HL-60/S4 treated with retinoic acid at 250 ng/mL for 4 days and 3 days (cell line): ENCODE data around the gene SEMA6B.
"Not testable (repeated sequence)": the region's sequence is repeated elsewhere in the genome, so short reads cannot be mapped to it uniquely, and the experiment has no call there.

Source experiments
- in situ Hi-C: fragments of 300-500 bp; cut with MboI; formaldehyde crosslinking; loops from 2 replicates; pipeline ENCODE4 v1.7.0; 2022; ENCODE audit warnings: low sequenced_read_pairs

The SEMA6B gene

DNA sequence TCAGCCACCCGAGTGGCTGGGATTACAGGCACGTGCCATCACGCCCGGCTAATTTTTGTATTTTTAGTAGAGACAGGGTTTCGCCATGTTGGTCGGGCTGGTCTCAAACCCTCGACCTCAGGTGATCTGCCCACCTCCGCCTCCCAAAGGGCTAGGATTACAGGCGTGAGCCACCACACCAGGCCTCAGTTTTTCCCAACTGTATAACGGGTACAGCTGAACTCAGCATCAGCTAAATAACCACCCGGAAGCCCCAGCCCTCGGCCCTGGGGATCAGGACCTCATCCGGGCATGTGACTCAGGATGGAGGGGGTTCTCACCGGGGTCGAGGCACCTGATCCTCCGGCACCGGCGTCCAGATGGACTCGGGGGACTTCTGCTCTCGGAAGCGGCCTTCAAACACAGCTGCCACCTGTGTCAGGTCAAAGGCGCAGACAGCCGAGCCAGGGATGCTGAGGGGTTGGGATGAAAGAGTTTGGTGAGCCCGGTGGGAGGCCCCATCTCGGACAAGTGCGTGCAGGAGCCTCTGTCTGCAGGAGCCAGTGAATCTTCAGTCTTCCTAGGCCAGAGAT lies 8.9 kb downstream of the SEMA6B start:
- in situ Hi-C loops, result no loop called here

DNA sequence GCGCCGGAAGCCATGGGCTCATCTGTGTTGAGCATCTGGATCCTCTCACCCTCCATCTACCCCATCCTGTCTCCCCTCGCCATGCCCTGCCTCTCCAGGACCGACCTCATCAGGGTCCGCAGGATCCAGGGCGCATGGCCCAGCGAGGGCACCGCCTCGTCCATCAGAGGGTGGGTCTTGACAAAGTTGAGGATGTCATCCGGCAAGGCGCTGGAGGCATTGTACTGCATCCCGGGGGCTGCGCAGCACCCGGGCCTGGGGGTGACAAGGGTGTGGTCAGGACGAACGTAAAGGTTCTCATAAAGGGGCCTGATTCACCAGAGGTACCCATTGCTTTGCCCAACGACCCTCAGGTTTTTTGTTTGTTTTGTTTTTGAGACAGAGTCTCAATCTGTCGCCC lies 9.5 kb downstream of the SEMA6B start:
- in situ Hi-C loops, result no loop called here

DNA sequence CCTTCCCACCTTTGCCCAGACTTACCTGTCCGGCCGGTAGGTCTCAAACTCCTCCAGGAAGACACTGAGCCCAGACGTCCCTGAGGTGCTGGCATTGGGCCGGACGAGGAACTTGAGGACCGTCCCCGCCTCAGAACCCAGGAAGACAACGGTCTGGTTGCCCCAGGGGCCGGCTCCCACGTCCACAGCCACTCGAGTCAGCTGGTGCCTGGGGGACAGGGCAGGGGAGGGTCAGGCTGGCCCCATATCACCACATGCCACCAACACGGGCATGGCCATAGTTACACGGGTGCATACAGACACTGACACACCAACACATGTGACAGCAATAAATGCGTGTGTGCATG lies 11.3 kb downstream of the SEMA6B start:
- in situ Hi-C loops, result no loop called here

DNA sequence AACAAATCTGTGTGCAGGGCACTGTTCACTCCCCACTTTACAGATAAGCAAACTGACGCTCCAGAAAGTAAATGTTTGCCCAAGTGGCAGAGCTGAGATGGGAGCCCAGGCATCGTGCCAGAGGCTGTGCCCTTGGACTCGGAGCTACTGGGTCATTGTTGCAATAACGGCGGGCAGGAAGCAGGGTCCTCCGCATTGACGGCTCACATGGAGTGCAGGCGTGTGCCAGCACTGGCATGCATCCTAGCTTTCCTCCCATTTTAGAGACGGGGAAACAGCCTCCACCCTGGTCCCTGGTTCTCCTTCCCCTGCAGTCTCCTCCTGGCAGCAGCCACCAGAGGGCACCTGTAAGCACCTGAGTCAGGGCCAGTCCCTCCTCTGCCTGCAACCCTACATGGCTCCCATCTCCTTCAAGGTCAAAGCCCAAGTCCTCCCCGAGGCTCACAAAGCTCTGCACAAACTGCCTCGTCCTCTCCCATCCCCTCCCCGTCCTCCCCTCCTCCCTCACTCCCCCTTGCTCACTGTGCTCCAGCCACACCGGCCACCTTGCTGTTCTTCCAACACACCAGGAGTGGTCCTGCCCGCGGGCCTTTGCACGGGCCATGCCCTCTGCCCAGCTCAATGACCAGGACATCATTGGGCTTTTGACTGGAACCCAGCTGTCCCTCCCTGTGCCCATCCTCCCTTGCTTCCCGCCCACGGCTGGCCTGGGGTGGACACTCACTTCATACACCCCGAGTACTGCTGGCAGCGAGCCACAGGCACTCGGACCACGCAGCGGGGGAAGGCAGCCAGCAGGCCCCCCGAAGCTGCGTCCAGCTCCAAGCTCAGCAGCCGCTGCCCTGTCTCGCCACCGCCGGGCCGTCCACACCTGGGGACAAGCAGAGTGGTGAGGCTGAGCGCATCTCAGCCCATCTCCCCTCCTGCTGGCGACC lies 11.9 kb downstream of the SEMA6B start:
- in situ Hi-C loops, result no loop called here

DNA sequence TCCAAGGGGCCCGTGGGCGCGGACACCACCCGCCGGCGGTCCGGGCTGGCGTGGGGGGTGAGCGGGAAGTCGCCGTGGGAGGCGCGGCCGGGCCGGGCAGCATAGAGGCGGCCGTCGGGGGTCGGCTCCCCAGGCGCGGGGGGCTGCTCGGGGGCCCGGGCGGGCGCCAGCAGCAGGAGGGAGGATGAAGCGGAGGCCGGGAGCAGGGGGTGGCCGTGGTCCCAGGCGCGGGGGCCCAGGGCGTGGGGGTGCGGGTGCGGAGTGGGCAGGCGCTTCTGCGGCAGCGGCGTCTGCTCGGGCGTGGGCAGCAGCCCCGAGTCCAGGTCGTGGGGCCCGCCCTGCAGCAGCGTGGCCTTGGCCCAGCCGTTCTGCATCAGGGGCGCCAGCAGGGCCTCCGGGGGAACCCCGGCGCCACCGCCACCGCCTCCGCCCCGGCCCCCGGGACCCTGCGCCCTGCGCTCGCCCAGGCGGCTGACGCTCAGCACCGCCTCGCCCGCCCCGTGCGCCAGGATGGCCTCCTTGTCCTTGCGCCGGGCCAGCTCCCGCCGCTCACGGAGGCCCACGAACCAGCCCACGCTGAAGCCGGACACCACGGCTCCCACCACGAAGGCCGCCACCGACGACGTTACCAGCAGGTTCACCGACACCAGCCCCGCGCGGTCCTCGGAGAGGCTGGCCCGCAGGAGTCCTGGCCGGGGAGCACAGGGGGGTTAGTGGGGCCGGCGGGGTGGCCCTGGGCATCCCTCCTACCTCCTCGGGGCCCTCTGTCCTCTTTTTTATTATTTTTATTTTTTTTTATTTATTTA lies 15.4 kb downstream of the SEMA6B start:
- in situ Hi-C loops, result no loop called here

DNA sequence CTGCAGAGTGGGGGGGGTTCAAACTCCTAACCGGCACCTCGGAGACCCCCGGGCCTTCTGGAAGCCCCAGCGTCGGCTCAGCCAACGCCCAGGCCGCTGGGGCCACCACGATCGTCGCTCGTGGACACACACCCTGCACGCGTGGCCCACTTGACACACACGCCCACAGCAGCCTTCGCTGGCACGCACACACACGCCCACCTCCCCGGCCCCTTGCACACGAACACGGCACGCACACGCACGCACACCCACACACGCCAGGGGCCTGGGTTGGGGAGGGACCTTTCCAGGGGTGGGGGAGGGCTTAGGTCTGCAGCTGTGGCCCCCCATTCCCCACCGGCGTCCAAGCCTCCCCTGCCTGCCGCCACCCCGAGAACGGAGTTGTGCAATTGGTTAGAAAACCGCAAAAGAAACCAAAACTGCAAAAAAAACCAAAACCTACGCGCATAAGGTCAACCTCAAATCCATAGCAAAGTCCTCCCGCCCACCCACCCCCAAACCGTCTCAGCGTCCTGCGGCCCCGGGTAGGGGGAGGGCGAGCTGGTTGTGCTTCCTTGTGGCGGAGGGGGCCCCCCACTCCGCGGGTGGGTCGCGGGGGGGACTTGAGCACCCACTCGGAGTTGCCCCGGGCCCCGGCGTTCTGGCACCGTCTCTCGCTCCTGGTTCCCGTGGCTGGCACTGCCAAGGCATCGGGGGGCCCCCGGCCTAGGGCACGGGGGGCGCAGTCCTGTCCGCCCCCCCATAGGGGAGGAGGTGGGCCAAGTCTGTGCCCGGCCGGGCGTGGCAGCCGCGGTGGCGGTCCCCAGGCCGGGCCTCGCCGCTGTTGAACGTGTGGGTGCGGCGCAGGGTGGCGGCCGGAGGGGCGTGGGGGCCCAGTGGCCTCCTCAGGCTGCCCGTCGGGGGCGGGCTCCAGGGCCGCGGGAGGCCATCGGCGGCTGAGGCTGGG lies 16.3 kb downstream of the SEMA6B start:
- in situ Hi-C loops, result no loop called here

DNA sequence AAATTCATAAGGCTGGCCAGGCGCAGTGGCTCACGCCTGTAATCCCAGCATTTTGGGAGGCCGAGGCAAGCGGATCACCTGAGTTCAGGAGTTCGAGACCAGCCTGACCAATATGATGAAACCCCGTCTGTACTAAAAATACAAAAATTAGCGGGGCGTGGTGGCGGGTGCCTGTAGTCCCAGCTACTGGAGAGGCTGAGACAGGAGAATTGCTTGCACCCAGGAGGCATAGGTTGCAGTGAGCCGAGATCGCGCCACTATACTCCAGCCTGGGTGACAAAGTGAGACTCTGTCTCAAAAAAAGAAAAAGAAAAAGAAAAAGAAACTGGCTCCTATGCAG lies 17.7 kb downstream of the SEMA6B start:
- in situ Hi-C loops, result not testable (repeated sequence)

DNA sequence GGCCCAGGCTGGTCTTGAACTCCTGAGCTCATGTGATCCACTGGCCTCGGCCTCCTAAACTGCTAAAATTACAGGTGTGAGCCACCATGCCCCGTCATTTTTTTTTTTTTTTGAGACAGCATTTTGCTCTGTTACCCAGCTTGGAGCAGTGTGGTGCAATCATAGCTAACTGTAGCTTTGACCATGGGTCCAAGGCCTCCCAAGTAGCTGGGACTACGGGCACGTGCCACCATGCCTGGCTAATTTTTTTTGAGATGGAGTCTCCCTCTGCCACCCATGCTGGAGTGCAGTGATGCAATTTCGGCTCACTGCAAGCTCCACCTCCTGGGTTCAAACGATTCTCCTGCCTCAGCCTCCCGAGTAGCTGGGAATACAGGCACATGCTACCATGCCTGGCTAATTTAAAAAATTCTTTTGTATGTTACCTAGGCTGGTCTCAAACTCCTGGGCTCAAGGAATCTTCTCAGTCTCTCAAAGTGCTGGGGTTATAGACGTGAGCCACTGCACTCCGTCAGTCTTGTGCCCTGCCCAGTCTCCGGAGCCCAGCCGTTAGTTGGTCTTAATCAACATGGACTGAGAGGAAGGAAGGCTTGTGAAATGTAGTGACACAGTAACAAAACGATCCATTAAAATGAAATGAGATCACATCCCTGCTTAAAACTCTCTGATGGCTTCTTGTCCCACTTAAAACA lies 18.2 kb downstream of the SEMA6B start:
- in situ Hi-C loops, result no loop called here

DNA sequence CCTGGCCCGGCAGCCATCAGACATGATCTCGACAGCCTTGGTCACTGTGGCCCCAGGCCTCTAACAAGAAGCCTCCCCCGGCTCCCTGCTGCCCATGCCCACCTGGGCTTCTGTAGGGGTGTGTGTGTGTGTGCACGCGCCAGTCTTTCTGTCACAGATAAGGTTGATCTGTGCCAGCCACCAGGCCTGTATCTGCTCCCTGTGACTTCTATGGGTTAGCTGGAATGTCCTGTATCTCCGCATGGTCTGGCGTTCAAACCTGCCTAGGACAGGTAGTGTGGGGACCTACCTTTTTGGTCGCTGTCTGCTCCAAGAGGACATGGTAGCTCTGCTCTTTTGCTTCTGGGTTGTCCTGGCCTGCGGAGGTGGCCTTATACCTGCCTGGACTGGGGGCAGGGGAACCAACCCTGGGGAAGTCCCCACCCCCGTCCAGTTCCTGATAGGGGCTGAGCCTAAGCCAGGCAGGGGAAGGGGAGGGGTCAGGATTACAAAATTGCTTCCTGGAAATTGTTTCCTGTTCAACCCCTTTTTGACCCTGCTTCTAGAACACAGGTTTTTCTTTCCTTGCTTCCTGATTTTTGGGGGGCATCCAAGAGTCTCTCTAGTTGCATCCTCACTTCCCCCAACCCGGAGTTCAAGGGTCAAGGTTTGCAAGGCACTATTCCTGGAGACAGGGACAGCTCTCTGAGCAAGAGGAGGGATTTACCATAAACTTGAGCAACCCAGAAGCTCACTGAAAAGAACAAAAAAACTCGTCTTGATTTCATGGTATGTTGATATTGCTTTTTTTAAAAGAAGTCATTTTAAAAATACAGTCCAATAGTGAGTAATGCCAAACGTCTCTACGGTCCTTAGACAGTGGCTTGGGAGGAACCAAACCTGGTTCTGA lies 19.5 kb downstream of the SEMA6B start, which contains the start of gene LRG1:
Gene LRG1 (minus strand): TSS at position 344 of the 889 bp plus-strand sequence. CDS start 23 bp downstream, at position 321.
- in situ Hi-C loops, result no loop called here

DNA sequence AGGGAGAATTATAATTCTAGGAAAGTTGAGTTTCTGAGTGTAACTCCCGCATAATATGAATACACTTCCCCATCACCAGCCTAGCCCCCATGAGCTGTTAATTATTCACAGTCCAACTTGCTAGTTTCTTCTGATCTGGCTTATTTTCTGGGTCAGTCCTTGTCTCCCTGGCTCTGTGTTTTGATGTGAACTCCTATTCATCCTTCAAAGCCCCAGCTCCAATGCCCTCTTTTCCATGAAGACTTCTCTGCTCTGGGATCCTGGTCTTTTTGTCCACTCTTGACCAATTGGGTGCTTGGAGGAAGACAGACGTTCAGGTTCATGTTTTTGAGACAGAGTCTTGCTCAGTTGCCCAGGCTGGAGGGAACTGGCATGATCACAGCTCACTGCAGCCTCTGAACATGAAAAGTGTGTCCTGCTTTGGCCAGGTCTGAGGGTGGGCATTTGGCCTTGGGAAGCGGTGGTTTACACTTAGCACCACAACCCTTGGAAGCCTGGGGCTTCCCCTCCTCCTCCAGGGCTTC lies 20.3 kb downstream of the SEMA6B start:
- in situ Hi-C loops, result no loop called here

DNA sequence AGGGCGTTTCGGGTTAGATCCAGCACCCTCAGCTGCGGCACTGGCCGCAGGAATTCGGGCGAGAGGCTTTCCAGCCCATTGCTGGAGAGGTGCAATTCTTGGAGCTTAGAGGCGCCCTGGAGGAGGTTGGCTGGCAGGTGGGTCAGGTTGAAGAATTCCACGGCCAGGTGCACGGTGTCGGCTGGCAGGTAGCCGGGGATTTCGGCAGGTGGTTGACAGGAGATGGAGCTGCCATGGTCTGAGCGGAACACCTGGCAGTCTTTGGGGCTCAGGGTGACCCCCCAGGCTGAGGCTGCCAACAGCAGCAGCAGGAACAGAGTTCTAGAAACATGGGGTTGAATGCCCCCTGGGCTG lies 20.9 kb downstream of the SEMA6B start:
- in situ Hi-C loops, result no loop called here

DNA sequence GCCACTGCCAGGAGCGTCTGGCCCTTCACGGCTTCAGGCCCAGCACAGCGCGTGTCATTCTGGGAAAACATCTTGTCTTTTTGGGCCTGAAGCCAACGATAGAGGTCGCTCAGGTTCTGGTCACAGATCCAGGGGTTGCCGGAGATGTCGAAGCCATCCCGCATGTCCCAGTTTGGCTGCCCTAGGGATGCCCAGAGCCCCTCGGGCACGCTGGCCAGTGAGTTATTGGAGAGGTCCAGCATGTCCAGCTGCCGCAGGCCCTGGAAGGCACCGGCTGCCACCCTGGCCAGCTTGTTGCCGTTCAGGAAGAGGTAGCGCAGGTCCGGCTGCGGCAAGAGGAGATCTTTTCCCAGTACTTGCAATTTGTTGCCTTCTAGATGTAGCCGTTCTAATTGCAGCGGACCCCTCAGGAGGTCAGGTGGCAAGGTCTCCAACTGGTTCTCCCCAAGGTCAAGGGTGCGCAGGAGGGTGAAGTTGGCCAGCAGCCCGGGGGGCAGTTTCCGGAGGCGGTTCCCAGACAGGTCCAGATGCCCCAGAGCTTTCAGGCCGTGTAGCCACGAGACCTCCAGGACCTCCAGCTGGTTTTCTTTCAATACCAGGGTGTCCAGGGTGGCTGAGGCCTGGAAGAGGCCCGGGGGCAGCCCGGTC lies 21.4 kb downstream of the SEMA6B start:
- in situ Hi-C loops, result no loop called here

DNA sequence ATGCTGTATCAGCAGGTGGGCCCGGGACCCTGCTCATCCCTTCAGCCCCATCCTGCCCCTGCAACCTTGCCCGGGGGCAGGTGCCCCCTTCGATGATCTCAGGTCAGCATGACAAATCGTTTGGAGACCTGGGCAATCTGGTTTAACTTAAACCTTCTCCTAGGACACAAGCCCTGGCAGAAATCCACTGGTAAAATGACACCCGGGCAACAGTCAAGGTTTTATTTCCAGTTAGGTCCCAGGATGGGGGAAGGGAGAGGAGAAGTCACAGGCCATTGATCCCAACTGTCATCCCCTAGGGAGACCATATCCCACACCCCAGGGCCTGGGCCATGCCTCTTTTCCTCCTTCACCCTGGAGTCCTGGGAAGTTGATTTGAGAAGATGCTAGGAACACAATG lies 22.7 kb downstream of the SEMA6B start:
- in situ Hi-C loops, result no loop called here

DNA sequence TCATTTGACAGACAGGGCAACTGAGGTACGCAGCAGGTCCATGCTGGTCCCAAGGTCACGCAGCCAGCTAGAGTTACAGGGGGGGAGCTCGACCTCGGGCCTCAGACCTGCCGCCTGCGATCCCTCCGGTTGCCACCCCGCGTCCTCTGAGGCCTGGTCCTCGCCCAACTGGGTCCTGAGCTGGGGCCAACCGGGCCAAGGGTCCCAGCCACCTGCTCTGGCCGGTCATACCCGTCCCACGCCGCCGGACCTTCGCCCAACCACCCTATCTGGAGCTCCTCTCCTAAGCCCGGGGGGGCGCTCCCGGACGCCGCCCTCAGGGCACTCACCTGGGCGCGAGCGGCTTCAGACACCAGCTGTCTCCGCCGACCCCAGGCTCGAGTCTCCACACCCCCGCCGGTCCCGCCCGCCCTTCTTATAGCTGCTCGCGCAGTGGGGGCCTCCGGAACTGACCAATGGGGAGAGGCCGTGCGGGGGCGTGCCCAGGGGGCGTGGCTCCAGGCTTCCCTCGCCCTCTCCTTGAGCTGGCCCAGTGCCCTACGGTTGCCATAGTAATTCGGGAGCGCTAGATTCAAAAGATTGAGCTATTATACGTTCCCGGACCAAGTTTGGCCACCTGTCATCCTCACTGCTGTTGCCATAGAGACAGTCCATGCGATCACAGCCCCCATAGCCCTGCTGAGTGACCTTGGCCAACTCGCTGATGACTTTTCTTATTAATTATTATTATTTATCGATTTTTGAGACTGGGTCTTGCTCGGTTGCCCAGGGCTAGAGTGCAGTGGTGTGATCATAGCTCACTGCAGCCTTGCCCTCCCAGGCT lies 24.4 kb downstream of the SEMA6B start, which contains the start of gene PLIN5:
Gene PLIN5 (minus strand): TSS at position 389 of the 823 bp plus-strand sequence. CDS start 1,150 bp downstream, outside the sequence.
- in situ Hi-C loops, result no loop called here

DNA sequence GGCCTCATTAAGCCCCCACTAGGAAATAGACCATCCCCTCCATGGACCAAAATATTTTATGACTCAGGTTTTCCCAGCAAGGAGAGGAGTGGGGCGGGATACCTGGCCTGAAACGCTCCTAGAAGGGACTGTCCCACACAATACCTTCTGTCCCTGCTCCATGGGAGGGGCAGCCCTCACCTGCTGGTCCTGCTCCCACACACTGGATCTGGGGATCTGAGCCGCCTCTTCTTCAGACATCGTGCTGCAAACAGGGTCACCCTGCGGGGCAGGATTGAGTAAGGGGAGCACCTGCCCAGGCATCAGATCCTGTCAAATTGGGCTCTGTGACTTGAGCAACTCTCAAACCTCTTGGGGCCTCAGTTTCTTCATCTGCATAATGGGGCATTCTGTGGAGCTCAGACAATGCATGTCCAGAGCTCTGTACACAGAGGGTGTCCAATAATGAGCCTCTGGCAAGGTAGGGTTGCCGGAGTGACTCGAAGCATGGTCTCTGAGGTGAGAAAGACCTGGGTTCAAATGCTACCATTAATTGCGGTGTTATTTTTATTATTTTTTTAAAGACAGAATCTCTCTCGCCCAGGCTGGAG lies 25.6 kb downstream of the SEMA6B start:
- in situ Hi-C loops, result no loop called here

DNA sequence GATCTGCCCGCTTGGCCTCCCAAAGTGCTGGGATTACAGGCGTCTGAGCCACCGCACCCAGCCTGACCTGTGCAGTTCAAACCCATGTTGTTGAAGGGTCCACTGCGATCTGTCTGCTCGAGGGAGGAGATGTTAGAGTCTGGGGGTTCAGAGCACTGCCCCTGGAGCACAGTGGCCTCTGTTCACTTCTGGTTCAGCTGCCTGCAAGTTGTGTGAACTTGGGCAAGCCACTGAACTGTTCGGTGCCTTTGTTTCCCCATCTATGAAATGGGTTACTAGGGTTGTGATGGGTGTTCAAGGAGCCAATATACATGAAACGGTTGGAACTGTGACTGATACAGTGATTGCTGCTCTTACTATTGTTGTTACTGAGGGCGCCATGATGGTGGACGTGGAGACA lies 26.1 kb downstream of the SEMA6B start:
- in situ Hi-C loops, result no loop called here

DNA sequence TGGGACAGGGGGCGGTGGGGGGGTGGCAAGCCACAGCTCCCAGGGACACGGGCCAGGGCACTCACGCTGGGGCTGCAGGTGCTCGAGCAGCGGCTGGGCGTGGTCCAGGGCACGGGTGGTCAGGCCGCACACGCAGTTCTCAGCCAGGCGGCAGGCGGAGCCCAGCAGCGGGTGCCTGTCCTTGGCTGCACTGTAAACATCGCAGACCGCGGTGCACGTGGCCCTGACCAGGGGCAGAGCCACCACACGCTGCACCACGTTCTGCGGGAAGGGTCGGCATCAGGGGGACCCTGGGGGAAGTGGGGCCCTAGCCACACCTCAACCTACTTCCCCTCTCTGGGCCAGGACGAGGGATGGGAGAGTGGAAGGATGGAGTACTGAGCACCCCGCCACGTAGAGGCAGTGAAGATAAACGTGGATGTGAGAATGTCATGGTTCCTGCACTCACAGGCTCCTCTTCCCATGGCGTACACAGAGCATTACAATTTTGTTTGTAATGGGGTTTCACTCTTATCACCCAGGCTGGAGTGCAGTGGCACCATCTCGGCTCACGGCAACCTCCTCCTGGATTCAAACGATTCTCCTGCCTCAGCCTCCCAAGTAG lies 27.8 kb downstream of the SEMA6B start:
- in situ Hi-C loops, result no loop called here
